HepG2 (cell line): Measurements from ENCODE around the gene GNPAT. TPM values are rescaled to one million over a fixed set of nuclear protein-coding genes. Genes with fewer than 3 reads are reported as not detected.

Experiments used
- ATAC-seq: fragments of 200-7000 bp; cut with Tn5 transposase; 3 replicates; pipeline ENCODE4 v1.9.1; 2020; ENCODE audit warnings: mild to moderate bottlenecking, moderate library complexity
- BruUV-seq: library from RNA; stranded (reverse); fragments of 400-500 nt; replicated peaks from 2 replicates; lab custom pipeline; 2021; lab: Mats Ljungman, UMichigan
- CTCF ChIA-PET: fragments of 300-600 bp; formaldehyde crosslinking; extraction: SDS; loops from one replicate; lab custom pipeline; 2021; ENCODE audit warnings: low total read pairs, inconsistent platforms, low intra/inter-chr PET ratio; lab: Yijun Ruan, JAX
- POLR2A ChIA-PET: fragments of 350-600 bp; sonication (Branson Sonifier 250); formaldehyde crosslinking; loops from one replicate; lab custom pipeline; 2020; ENCODE audit warnings: antibody characterized with exemption, inconsistent platforms; lab: Yijun Ruan, JAX
- DNase-seq: peaks from one replicate; pipeline ENCODE4 v3.0.0-alpha.2; 2015; ENCODE audit warnings: low spot score
- FAIRE-seq: peaks from 3 replicates; lab custom pipeline; 2011; peaks lifted over from hg19 to GRCh38; lab: Jason Lieb, UNC
- H2AFZ ChIP-seq: one replicate; pipeline ENCODE4 v1.6.1; 2011; ENCODE audit warnings: low read length, inconsistent platforms
- H3K27ac ChIP-seq: fragments of 300-600 bp; 3 replicates; pipeline ENCODE4 v1.8.0; 2011; ENCODE audit warnings: mixed run types, mild to moderate bottlenecking, mixed read lengths, low read length, inconsistent platforms; ENCODE audit not compliant: insufficient read depth; ENCODE audit errors: extremely low read length
- H3K27me3 ChIP-seq, 2 experiments: fragments of 200-600 bp in 1 of 2; 2 replicates in 1 of 2; 3 replicates in 1 of 2; pipeline versions ENCODE4 v1.6.0 to v1.8.0; 2011; ENCODE audit warnings: low read length in 2 of 2, mild to moderate bottlenecking in 2 of 2, moderate library complexity in 2 of 2, inconsistent platforms in 1 of 2; ENCODE audit not compliant: insufficient read depth in 2 of 2, control insufficient read depth in 1 of 2
- H3K36me3 ChIP-seq, 2 experiments: fragments of 200-600 bp in 1 of 2; replicated peaks in 1 of 2; 2 replicates in 1 of 2; 3 replicates in 1 of 2; pipeline versions ENCODE4 v1.5.1 to v1.8.0; 2011; ENCODE audit warnings: low read length in 2 of 2, inconsistent platforms in 1 of 2; ENCODE audit not compliant: insufficient read depth in 2 of 2, control insufficient read depth in 1 of 2
- H3K4me1 ChIP-seq: 2 replicates; pipeline ENCODE4 v1.5.1; 2012; ENCODE audit warnings: low read length, inconsistent platforms; ENCODE audit not compliant: insufficient read depth
- H3K4me2 ChIP-seq: 2 replicates; pipeline ENCODE4 v1.6.0; 2011; ENCODE audit warnings: low read depth, low read length, inconsistent platforms
- H3K4me3 ChIP-seq, 3 experiments: fragments of 200-600 bp in 1 of 3; sonication (generic), shearing (Covaris generic) in 1 of 3; replicated peaks in 1 of 3; 2 replicates each; pipeline ENCODE4 v1.5.1; 2011 to 2016; ENCODE audit warnings: low read length in 3 of 3, inconsistent platforms in 2 of 3, low read depth in 2 of 3, mild to moderate bottlenecking in 2 of 3, control low read depth in 1 of 3, mixed read lengths in 1 of 3; ENCODE audit not compliant: insufficient read depth in 1 of 3
- H3K79me2 ChIP-seq: one replicate; pipeline ENCODE4 v1.6.1; 2011; ENCODE audit warnings: low read length, inconsistent platforms; ENCODE audit not compliant: insufficient read depth
- H3K9ac ChIP-seq: 2 replicates; pipeline ENCODE4 v1.6.0; 2011; ENCODE audit warnings: mild to moderate bottlenecking, low read depth, low read length, inconsistent platforms; ENCODE audit not compliant: insufficient read depth
- H3K9me3 ChIP-seq: 2 replicates; pipeline ENCODE4 v1.5.1; 2012; ENCODE audit warnings: mild to moderate bottlenecking, low read length
- H4K20me1 ChIP-seq: 2 replicates; pipeline ENCODE4 v1.6.0; 2011; ENCODE audit warnings: inconsistent platforms, mild to moderate bottlenecking, low read length, moderate library complexity; ENCODE audit not compliant: insufficient read depth
- TARDBP ChIP-seq: sonication (generic); formaldehyde crosslinking; IDR thresholded peaks from 2 replicates; pipeline ENCODE4 v1.8.0; 2022; ENCODE audit warnings: mild to moderate bottlenecking, missing genetic modification reagents
- ZC3H4 ChIP-seq: sonication (generic); formaldehyde crosslinking; IDR thresholded peaks from 2 replicates; pipeline ENCODE4 v1.4.0; 2020; ENCODE audit warnings: missing genetic modification reagents, borderline replicate concordance
- ZNF225 ChIP-seq: sonication (generic); formaldehyde crosslinking; IDR thresholded peaks from 2 replicates; pipeline ENCODE4 v1.4.0; 2020; ENCODE audit warnings: mild to moderate bottlenecking, missing genetic modification reagents
- ZNF431 ChIP-seq: sonication (generic); formaldehyde crosslinking; IDR thresholded peaks from 2 replicates; pipeline ENCODE4 v1.9.0; 2022; ENCODE audit warnings: missing genetic modification reagents, low read depth, mild to moderate bottlenecking, borderline replicate concordance
- ZNF558 ChIP-seq: sonication (generic); formaldehyde crosslinking; IDR thresholded peaks from 2 replicates; pipeline ENCODE4 v1.9.0; 2022; ENCODE audit warnings: mild to moderate bottlenecking, missing genetic modification reagents, borderline replicate concordance
- ZNF737 ChIP-seq: sonication (generic); formaldehyde crosslinking; IDR thresholded peaks from 2 replicates; pipeline ENCODE4 v1.5.0; 2020; ENCODE audit warnings: missing genetic modification reagents, mild to moderate bottlenecking, borderline replicate concordance
- WGBS: methylation state at CpG from one replicate; pipeline ENCODE4 v1.1.6; 2017; ENCODE audit warnings: low lambda C conversion rate; 5-methylcytosine and 5-hydroxymethylcytosine counted together
- in situ Hi-C: cut with HindIII; loops from 2 replicates; pipeline ENCODE4 v1.10.0; 2017; ENCODE audit warnings: low pct_unique_long_range_greater_than_20kb; ENCODE audit not compliant: extremely low pct_ligation_motif_present
- intact Hi-C: fragments of 100-400 bp; cut with micrococcal nuclease; formaldehyde crosslinking; loops from one replicate; pipeline ENCODE4 v1.10.0; 2022; ENCODE audit not compliant: unreplicated experiment
- polyA plus RNA-seq, 8 experiments: library from polyadenylated mRNA; depleted of rRNA in 3 of 8; stranded (reverse) in 7 of 8; unstranded in 1 of 8; fragments of >200 nt; fragmentation: Illumina TruSeq in 4 of 8; extraction: Trizol in 4 of 8; gene quantifications; 2 replicates each; pipeline versions ENCODE4 v1.2.1 to v1.2.3, GENCODE V29; 2011 to 2016; ENCODE audit warnings: low read depth in 4 of 8, missing spikeins in 1 of 8, mixed read lengths in 1 of 8; ENCODE audit not compliant: insufficient read depth in 1 of 8
- total RNA-seq, 5 experiments: library from RNA; depleted of rRNA; stranded (reverse); fragments of >200 nt; fragmentation: Illumina TruSeq; extraction: Trizol; gene quantifications; 2 replicates each; pipeline ENCODE4 v1.2.3, GENCODE V29; 2016; ENCODE audit warnings: low read depth in 1 of 5
- TF ChIP-seq, protein P1 (sequence below): sonication (generic); formaldehyde crosslinking; IDR thresholded peaks from 2 replicates; pipeline ENCODE4 v1.5.0; 2020; ENCODE audit warnings: missing genetic modification reagents

GNPAT gene
- total and polyA plus RNA-seq, 2 of the 13 experiments (the other 11 are each of a cell fraction or from before 2014, with no cell fraction given): 58.3 to 114 TPM

DNA sequence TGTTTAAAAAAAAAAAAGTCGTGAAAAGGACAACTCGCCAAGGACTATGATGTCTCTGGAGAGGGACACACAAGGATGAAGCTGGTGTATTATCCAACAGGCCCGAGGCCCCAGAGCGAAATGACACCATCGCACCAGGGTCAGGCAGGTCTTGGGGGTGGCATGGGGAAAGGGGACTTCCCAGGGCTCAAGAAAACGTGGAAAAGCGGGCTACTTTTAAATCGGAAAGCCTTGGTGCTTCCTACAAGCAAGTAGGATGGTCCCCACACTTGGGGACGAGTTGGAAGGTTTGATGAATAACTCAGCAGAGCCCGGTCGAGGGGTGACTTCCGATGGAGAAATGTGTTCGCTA lies 505 bp upstream of the GNPAT start:
- Histone ChIP-seq H3K79me2 (peaks cover 77% of the 10 kb centered on the region), H2AFZ (no peak overlapping the region), H3K27ac (peak overlapping the region; percentile 88), H3K4me3 (peak overlapping the region; percentile 89 to 99 (median 93)), H3K4me1 (peaks cover 79% of the 10 kb centered on the region), H3K4me2 (peak overlapping the region; percentile 90), H4K20me1 (peaks cover 3% of the 10 kb centered on the region), H3K9me3 (no peaks in the 10 kb centered on the region), H3K9ac (peak overlapping the region; percentile 93), H3K27me3 (no peaks in the 10 kb centered on the region; a peak in 1 of 5 replicates), H3K36me3 (peaks cover 3 to 5% of the 10 kb centered on the region in 2 experiments; a peak in 3 of 5 replicates)
- FAIRE-seq (no peak), DNase-seq (no peak), ATAC-seq (peak; percentile 20)
- in situ Hi-C loops: no loop called here
- TF ChIP-seq TARDBP: no peak
- TF ChIP-seq ZNF431 (CRISPR knock-in tag): 0 out of 2 replicates have a peak, but pooled peaks have one; percentile 39
- TF ChIP-seq ZNF225 (CRISPR knock-in tag): no peak
- TF ChIP-seq, protein P1, sequence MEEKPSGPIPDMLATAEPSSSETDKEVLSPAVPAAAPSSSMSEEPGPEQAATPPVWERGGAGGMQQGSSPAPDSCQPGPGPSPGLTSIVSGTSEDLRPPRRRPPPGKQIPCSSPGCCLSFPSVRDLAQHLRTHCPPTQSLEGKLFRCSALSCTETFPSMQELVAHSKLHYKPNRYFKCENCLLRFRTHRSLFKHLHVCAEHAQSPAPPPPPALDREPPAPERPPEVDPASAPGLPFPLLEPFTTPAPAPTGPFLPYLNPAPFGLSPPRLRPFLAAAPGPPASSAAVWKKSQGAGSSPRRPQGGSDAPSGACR (CRISPR knock-in tag): 0 out of 2 replicates have a peak, but pooled peaks have one; percentile 4
- TF ChIP-seq ZNF737: 0 out of 2 replicates have a peak, but pooled peaks have one; percentile 14
- TF ChIP-seq ZC3H4: peak; percentile 77; the same call in 1 of the 2 replicates
- TF ChIP-seq ZNF558 (CRISPR knock-in tag): 0 out of 2 replicates have a peak, but pooled peaks have one; percentile 18
- ChIA-PET CTCF (interaction anchor here (0.9 kb wide), 1 partner anchor 29 kb away, joined by 3 read pairs; no protein-coding TSS in a partner anchor), POLR2A (interaction anchor here (1.2 kb wide), 1 partner anchor 97 kb away, joined by 3 read pairs; the partner anchor contains the start of genes EXOC8 and SPRTN)
- intact Hi-C loops: loop anchor here (5.0 kb wide), 1 partner anchor 97 kb away; the partner anchor contains the start of genes EXOC8 and SPRTN
- 0% methylated on average over 10 of the region's 13 CpGs for WGBS
- TSS peak; percentile 70 for BruUV-seq
